Body of pancreas (tissue), 4 donors: ENCODE measurements around the gene TMEM190.

Source experiments
- POLR2A ChIP-seq, 3 donors: fragments of 450-650 bp; IDR thresholded peaks; one replicate each; pipeline ENCODE4 v1.6.1; 2016; ENCODE audit warnings: antibody characterized with exemption in 3 of 3, mild to moderate bottlenecking in 2 of 3
- TF ChIP-seq, protein P1 (sequence below), 7 experiments: fragments of 450-650 bp in 4 of 7; fragments of 200-600 bp in 3 of 7; sonication (generic) in 3 of 7; IDR thresholded peaks; one replicate each; pipeline ENCODE4 v1.5.1; 2016 to 2019; ENCODE audit warnings: antibody characterized with exemption in 7 of 7

DNA sequence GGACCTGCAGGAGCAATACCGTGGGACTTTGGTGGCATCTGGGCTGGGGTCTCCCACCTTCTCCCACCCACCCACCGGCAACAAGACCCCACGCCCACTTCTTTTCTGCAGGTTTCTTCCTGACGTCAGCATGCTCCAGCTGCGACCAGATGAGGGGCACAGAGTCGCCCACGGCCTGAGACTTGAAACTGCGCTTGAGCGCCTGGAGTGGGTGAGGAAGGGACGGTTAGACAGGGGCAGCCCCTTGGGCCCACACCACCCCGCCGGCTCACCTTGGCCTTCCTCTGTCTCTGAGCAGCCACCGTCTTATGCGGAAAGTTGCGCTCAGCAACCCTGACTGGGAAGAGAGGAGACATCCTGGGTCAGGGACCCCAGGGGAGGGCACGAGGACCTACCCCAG, 15.7 kb upstream of the TMEM190 start:
- TF ChIP-seq, protein P1, sequence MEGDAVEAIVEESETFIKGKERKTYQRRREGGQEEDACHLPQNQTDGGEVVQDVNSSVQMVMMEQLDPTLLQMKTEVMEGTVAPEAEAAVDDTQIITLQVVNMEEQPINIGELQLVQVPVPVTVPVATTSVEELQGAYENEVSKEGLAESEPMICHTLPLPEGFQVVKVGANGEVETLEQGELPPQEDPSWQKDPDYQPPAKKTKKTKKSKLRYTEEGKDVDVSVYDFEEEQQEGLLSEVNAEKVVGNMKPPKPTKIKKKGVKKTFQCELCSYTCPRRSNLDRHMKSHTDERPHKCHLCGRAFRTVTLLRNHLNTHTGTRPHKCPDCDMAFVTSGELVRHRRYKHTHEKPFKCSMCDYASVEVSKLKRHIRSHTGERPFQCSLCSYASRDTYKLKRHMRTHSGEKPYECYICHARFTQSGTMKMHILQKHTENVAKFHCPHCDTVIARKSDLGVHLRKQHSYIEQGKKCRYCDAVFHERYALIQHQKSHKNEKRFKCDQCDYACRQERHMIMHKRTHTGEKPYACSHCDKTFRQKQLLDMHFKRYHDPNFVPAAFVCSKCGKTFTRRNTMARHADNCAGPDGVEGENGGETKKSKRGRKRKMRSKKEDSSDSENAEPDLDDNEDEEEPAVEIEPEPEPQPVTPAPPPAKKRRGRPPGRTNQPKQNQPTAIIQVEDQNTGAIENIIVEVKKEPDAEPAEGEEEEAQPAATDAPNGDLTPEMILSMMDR (IDR thresholded peaks at IDR 0.05) = no peak
- TF ChIP-seq POLR2A (IDR thresholded peaks at IDR 0.05) = no peak
